Fibroblast of villous mesenchyme (primary cell): ENCODE results near the gene KIF13A. TPM values are rescaled to one million over a fixed set of nuclear protein-coding genes. Genes with fewer than 3 reads are reported as not detected.

Source experiments
- DNase-seq: peaks from one replicate; pipeline ENCODE4 v3.0.0-alpha.2; 2010; ENCODE audit warnings: low read depth
- H3K4me3 ChIP-seq: 2 replicates; pipeline ENCODE4 v1.5.1; 2011; ENCODE audit warnings: low read depth, mild to moderate bottlenecking, low read length
- total RNA-seq: library from RNA; depleted of rRNA; stranded (reverse); fragments of >200 nt; gene quantifications from 2 replicates; pipeline ENCODE4 v1.2.3, GENCODE V29; 2012
- TF ChIP-seq, protein P1 (sequence below): IDR thresholded peaks from 2 replicates; pipeline ENCODE4 v1.5.1; 2012; ENCODE audit warnings: low read depth, mild to moderate bottlenecking, low read length; ENCODE audit not compliant: insufficient read depth

The KIF13A gene
- total RNA-seq, 1 donor: 49.2 TPM

DNA sequence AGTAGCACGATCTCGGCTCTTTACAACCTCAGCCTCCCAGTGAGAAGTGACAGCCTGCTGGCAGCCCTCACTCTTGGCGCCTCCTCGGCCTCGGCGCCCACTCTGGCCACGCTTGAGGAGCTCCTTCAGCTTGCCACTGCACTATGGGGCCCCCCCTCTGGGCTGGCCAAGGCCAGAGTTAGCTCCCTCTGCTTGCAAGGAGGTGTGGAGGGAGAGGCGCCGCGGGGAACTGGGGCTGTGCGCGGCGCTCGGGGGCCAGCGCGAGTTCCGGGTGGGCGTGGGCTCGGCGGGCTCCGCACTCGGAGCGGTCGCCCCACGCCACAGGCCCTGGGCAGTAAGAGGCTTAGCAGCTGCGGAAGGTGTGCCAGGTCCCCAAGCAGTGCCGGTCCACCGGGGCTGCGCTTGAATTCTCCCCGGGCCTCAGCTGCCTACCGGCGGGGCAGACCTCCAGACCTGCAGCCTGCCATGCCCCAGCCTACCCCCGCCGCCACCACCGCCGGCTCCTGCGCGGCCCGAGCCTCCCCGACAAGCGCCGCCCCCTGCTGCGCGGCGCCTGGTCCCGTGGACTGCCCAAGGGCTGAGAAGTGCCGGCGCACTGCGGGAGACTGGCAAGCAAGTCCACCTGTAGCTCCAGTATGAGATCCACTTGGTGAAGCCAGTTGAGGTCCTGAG is 258.7 kb downstream of the KIF13A start:
- no peak for DNase-seq
- H3K4me3 ChIP-seq: peak overlapping the region; percentile 37
- TF ChIP-seq, protein P1, sequence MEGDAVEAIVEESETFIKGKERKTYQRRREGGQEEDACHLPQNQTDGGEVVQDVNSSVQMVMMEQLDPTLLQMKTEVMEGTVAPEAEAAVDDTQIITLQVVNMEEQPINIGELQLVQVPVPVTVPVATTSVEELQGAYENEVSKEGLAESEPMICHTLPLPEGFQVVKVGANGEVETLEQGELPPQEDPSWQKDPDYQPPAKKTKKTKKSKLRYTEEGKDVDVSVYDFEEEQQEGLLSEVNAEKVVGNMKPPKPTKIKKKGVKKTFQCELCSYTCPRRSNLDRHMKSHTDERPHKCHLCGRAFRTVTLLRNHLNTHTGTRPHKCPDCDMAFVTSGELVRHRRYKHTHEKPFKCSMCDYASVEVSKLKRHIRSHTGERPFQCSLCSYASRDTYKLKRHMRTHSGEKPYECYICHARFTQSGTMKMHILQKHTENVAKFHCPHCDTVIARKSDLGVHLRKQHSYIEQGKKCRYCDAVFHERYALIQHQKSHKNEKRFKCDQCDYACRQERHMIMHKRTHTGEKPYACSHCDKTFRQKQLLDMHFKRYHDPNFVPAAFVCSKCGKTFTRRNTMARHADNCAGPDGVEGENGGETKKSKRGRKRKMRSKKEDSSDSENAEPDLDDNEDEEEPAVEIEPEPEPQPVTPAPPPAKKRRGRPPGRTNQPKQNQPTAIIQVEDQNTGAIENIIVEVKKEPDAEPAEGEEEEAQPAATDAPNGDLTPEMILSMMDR: no peak

DNA sequence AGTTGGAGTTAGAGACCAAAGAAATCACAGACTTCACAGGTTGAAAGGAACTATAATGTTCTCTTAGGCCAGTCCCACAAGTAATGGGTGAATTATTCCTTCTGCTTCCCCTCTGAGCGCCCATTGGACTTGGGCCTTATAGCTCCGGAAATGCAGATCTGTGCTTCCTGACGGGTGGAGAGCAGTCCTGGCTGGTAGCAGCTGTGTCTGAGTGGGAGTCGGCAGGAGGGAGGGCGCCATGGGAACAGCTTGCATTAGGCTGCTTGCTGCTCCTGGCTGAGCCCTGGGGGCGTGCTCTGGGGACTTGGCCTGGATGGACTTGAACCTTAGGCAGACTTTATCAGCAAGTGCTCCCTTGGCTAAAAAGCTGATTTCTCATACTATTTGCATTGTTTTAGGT is 262.4 kb downstream of the KIF13A start:
- TF ChIP-seq, protein P1: no peak
- no peak overlapping the region for H3K4me3 ChIP-seq
- DNase-seq: peak; percentile 63

DNA sequence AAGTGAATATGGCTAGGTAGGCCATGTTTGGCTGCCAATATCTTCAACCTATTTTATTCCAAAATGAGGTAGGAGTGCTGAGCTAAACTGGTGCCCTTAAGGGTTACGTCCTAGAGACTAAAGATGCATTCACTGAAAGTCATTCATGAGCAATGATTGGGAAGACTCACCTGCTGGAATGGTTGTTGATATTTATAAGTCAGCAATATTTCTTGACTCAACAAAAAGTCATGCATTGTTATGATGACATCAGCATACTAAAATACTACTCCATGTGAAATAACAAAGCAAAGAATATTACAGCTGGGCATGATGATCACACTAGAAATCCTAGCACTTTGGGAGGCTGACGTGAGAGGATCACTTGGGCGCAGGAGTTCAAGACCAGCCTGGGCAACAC is 263.1 kb downstream of the KIF13A start:
- no peak for DNase-seq
- H3K4me3 ChIP-seq: no peak overlapping the region
- TF ChIP-seq, protein P1: no peak

DNA sequence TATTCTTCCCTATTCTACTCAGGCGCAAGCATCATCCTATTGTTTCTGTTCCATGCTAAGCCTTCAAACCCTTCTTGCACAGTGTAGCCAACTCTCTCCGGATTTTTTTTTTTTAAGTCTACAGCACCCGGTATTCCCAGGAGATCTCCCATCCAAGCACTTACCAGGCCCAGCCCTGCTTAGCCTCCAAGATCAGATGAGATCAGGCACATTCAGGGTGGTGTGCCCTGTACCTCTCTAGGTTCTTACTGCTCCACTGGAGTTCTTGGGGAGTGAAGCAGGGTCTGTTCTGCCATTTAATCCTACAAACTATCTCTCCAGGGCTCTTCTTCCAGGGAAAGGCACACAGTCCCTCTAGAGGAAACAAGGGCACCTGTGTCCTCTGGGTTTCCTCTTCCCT is 265.8 kb downstream of the KIF13A start:
- no peak for DNase-seq
- TF ChIP-seq, protein P1: no peak
- no peak overlapping the region for H3K4me3 ChIP-seq

DNA sequence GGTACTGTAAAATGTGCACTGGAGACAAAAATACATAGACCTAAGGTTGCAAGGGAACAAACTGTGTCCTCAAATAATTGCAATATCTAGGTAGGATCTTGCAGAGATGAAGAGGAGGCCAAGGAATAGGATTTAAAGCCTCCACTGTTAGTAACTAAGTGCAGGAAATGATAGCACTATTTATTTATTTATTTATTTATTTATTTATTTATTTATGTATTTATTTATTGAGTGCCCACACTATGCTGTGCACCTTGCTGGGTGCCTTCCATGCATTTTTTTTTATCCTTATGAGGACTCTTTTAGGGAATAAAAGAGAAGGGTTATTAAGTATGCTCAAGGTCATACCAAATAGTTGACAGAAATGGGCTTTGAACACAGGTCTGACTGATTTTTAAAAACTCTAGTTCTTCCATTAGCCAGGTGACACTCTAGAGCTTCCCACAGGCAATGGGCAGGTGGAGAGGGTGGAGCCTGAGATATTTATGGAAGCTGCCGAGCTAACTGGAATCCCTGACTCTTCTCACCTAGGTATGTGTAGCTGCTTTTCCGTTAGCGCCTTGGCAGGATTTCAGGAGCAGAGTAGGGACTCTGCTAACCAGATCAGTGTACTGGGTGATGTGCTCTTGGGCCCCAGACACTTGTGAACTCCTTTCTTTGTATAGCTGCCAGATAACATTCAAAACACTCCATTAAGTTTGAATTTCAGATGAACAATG is 268.0 kb downstream of the KIF13A start:
- no peak overlapping the region for H3K4me3 ChIP-seq
- DNase-seq: no peak
- TF ChIP-seq, protein P1: no peak

DNA sequence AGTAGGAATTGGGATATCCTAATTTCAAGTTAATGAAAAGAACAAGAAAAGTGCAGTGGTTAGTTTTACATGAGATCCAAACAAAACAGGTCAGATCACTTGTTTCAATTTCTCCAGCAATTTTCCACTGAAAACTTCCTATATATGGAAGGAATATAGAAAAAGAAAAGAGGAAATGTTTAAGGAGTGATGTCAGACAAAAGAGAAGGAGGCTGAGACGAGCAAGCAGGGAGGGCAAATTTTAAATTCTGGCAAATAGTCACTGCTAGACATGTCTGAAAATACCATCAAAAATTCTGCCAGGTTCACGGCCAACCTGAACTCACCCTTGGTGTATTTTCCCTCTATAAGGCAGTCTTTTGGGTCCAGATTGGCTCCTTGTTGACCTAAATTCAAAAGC is 271.2 kb downstream of the KIF13A start:
- TF ChIP-seq, protein P1: no peak
- no peak for DNase-seq
- H3K4me3 ChIP-seq: no peak overlapping the region
